MM.1S (cell line): ENCODE measurements around the gene NEDD4L.

Experiments used
- EZH2phosphoT487 ChIP-seq: fragments of 300-600 bp; sonication (generic); IDR thresholded peaks from 2 replicates; pipeline ENCODE4 v1.6.1; 2018; ENCODE audit warnings: antibody characterized with exemption, low read length
- TF ChIP-seq, protein P1 (sequence below): fragments of 300-600 bp; sonication (generic); IDR thresholded peaks from 2 replicates; pipeline ENCODE4 v1.5.1; 2016; ENCODE audit warnings: antibody characterized with exemption, low read length, mixed read lengths

DNA sequence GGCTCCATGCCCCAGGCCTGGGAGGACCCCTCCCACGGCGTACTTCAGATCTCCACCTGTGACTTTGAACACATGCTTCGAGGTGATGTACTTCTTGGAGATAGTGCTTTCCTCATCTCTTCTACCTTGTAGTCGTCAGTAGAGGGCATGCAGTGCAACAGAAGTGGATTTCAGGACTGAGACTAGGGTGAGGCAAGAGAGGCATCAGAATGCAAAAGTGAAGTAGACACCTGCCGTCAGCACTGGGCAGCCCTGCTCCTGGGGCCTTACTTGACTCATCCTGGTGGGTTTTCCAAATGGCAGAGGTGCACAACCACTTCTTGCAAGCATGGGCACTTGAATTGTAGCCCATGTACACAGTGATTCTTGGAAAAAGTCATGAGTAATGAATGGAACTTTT, 258.8 kb downstream of the NEDD4L start:
- no peak for TF ChIP-seq EZH2phosphoT487
- TF ChIP-seq, protein P1, sequence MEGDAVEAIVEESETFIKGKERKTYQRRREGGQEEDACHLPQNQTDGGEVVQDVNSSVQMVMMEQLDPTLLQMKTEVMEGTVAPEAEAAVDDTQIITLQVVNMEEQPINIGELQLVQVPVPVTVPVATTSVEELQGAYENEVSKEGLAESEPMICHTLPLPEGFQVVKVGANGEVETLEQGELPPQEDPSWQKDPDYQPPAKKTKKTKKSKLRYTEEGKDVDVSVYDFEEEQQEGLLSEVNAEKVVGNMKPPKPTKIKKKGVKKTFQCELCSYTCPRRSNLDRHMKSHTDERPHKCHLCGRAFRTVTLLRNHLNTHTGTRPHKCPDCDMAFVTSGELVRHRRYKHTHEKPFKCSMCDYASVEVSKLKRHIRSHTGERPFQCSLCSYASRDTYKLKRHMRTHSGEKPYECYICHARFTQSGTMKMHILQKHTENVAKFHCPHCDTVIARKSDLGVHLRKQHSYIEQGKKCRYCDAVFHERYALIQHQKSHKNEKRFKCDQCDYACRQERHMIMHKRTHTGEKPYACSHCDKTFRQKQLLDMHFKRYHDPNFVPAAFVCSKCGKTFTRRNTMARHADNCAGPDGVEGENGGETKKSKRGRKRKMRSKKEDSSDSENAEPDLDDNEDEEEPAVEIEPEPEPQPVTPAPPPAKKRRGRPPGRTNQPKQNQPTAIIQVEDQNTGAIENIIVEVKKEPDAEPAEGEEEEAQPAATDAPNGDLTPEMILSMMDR = no peak
